ENCODE results near the gene GALNT14.

The GALNT14 gene

DNA sequence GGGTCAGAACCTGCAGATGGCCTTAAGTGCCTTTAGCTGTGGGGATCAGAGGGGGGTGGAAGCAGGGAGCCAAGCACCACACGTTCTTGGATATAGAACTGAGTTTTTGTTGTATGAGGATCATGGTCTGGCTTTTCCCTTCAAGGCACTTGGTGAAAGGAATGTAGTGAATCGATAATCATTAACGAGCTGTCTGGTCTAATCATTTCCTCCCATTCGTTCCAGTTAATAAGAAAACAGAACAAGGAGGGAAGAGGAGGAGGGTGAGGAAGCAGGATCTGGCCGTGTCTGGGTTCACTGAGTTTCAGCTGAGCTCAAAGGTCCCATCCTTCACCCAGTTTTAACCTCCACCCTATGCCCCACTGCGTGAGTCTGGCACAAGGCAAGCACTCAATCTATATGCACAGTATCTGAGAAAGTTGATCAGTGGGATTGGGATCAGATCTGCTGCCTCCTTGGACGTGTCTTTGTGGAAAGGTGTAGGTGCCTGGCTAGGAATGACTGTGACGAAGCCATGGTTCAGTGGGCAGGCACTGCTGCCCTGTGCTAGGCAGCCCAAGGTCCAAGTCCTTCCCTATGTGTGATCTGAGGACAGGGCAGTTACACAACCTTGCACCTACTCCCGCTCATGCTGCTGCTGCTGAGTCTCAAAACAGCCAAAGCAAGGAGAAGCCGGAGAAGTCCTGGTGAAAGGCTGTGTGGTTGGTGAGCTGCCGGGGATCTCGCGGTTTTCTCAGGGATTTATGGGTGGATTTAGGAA is 54.8 kb downstream of the GALNT14 start:
- TF ChIP-seq, protein P1, sequence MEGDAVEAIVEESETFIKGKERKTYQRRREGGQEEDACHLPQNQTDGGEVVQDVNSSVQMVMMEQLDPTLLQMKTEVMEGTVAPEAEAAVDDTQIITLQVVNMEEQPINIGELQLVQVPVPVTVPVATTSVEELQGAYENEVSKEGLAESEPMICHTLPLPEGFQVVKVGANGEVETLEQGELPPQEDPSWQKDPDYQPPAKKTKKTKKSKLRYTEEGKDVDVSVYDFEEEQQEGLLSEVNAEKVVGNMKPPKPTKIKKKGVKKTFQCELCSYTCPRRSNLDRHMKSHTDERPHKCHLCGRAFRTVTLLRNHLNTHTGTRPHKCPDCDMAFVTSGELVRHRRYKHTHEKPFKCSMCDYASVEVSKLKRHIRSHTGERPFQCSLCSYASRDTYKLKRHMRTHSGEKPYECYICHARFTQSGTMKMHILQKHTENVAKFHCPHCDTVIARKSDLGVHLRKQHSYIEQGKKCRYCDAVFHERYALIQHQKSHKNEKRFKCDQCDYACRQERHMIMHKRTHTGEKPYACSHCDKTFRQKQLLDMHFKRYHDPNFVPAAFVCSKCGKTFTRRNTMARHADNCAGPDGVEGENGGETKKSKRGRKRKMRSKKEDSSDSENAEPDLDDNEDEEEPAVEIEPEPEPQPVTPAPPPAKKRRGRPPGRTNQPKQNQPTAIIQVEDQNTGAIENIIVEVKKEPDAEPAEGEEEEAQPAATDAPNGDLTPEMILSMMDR (IDR thresholded peaks at IDR 0.05), result no peak

DNA sequence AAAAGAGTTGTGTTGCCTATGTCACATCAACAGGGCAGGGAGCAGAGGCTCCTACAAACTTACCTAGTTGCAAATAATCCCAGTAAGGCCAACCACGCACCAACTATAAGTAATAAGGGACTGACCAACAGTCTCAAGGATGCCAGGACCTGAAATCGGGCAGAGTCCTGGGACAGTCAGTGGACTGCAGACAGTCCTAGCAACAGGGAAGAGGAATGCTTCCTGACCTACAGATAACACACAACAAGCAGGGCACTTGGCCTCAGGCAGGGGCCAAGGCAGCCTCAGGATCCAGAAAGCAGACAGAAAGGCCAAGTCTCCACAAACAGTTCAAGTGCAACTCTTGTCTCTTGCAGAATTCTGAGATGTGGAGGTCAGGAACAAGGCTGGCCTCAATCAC is 56.2 kb downstream of the GALNT14 start:
- TF ChIP-seq, protein P1 (IDR thresholded peaks at IDR 0.05), result no peak

DNA sequence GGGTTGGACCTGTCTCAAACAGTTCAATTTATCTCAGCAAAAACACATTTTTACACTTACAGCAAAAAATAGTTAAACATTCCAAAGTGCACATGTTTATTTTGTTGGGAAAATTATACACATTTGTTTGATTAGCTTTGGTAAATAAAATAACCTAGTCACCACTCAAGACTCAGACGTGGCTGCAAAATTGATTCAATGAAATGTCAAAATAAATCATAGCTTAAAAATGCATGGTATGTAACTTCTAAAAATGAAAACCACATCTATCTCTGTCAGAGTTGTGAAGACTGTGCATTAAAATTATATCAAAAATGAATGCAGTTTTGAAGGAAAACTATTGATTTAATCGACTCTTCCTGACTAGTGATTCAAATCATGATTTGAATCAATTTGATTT is 56.7 kb downstream of the GALNT14 start:
- TF ChIP-seq, protein P1 (IDR thresholded peaks at IDR 0.05), result no peak

- TF ChIP-seq, protein P1 (IDR thresholded peaks at IDR 0.05), result no peak
These were observed 57.9 kb downstream of the GALNT14 start for GRCh38 chr2:31080361-31080760.

DNA sequence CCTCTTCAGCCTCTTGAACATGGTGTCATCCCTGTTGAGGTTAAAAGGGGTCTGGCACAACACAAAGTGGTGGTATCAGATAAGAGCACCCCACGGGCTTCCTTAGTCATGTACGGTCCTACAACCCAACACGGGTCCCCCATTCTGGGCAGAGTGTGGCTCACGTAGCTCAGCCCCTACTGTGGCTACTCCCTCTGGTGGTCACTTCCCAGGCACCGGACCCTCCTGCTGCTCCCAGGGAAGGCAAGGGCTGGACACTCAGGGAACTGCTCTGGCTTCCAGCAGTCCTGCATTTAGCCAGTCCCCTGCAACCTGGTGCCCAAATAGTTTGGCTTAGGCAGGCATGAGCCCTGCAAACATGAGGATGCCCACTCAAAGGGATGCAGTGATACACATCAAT is 58.6 kb downstream of the GALNT14 start:
- TF ChIP-seq, protein P1 (IDR thresholded peaks at IDR 0.05), result no peak

DNA sequence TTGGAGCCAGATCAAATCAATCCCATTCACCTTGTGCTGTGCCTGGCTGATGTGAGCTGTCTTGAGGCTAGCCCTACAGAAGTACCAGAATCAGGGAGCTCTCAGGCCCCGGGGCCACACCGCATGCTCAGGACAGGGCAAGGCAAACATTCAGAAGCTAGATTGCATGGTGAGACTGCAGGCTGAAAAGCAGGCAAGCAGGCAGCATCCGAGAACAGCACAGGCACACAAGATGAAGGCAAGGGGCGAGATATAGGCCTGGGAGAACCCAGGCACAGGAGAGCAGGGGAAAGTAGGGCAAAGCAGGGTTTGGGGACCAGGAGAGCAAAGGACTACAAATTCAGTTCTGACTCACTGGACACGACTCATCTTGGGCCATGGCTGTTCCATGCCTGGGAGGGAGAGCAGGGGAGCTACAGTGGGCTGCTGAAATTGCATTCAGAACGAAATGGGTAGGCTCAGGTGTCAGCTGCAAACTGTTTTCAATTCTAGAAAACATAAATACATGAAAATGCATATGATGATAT is 59.6 kb downstream of the GALNT14 start:
- TF ChIP-seq, protein P1 (IDR thresholded peaks at IDR 0.05), result no peak

- TF ChIP-seq, protein P1 (IDR thresholded peaks at IDR 0.05), result no peak
These were observed 60.2 kb downstream of the GALNT14 start for GRCh38 chr2:31078011-31078410.
